ENCODE data around the gene BATF2.
A peak's percentile ranks its signal among the peaks of the same experiment; 100 is the strongest.
"Not testable (repeated sequence)": the region's sequence is repeated elsewhere in the genome, so short reads cannot be mapped to it uniquely, and the experiment has no call there.

Gene BATF2, protein sequence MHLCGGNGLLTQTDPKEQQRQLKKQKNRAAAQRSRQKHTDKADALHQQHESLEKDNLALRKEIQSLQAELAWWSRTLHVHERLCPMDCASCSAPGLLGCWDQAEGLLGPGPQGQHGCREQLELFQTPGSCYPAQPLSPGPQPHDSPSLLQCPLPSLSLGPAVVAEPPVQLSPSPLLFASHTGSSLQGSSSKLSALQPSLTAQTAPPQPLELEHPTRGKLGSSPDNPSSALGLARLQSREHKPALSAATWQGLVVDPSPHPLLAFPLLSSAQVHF

DNA sequence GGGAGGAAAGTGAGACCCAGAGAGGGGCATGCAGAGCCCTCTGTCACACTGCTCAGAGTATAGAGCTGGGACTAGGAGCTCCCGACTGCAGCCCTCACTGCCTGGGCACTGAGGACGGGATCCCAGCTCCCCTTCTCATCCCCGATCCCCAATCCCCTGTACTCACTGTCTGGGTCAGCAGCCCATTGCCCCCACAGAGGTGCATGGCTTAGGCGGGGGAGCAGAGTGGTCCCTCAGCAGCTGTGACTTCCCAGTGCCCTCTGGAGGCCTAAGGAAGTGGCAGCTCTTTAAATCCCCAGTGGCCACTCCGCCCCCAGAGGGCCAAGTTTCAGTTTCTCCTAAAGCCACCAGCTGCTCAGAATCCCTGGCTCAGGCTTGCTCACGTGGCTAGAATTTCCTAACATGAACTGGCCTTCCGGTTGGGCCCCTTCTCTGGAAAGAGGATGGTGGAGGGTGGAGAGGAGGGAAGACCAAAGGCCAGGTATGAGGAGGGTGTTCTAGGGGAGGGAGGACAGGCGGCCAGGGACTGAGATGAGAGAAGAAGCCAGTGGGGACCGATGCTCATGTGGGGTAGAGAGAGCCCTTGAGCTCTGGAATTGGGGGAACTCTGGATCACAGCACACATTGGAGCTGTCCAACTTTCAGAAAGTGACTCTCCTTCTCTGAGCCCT is at the start of gene BATF2:
BATF2 (minus strand) TSS at position 262 of the 671 bp plus-strand sequence; CDS start at position 205, 57 bp downstream.
- DNase-seq, result no peak

GRCh38 chr11:65045728-65046127 is 49.0 kb upstream of the BATF2 start:
- no peak for DNase-seq

- DNase-seq, result no peak
These were observed 48.3 kb upstream of the BATF2 start for GRCh38 chr11:65045061-65045460.

- no peak for DNase-seq
These were observed 47.2 kb upstream of the BATF2 start for GRCh38 chr11:65043881-65044501.

- DNase-seq, result no peak
These were observed 46.1 kb upstream of the BATF2 start for GRCh38 chr11:65042891-65043290.

- DNase-seq, result peak; percentile 84
These were observed 44.3 kb upstream of the BATF2 start, which contains the start of gene SAC3D1 for GRCh38 chr11:65040847-65041622. SAC3D1 (plus strand) TSS chr11:65041210; CDS start chr11:65041293, 83 bp downstream.

DNA sequence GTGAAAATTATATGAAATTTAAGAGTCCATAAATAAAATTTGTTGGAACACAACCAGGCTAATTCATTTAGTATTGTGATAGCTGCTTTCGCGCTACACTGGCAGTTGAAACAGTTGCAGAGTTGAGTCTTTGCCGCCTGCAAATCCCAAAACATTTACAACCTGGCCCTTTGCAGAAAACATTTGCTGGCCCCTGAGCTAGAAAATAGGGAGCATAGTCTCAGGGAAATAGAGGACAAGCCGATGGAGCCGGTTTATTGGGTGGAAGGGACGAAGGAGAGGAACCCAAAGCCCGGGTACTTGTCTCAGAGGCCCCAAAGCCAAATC is 43.7 kb upstream of the BATF2 start:
- DNase-seq, result no peak

GRCh38 chr11:65036931-65037330 is 40.2 kb upstream of the BATF2 start:
- DNase-seq, result no peak

GRCh38 chr11:65035579-65035978 is 38.8 kb upstream of the BATF2 start:
- DNase-seq, result no peak

- DNase-seq, result no peak
These were observed 37.7 kb upstream of the BATF2 start for GRCh38 chr11:65034423-65034822.

DNA sequence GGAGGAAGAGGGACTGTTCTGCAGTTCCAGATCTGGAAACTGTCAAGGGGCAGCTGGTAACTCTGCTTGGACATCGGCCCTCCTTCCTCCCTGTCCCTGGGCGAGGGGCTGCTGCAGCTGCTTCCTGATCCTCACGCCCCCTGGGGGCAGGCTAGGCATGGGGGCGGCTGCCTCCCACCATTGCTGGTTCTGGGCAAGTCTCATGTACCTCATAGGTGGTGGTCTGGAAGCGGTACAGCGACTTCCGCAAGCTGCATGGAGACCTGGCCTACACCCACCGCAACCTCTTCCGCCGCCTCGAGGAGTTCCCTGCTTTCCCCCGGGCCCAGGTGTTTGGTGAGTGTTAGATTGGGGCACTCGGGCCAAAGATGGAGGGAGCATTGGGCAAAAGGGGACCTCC is 35.4 kb upstream of the BATF2 start:
- DNase-seq, result no peak

DNA sequence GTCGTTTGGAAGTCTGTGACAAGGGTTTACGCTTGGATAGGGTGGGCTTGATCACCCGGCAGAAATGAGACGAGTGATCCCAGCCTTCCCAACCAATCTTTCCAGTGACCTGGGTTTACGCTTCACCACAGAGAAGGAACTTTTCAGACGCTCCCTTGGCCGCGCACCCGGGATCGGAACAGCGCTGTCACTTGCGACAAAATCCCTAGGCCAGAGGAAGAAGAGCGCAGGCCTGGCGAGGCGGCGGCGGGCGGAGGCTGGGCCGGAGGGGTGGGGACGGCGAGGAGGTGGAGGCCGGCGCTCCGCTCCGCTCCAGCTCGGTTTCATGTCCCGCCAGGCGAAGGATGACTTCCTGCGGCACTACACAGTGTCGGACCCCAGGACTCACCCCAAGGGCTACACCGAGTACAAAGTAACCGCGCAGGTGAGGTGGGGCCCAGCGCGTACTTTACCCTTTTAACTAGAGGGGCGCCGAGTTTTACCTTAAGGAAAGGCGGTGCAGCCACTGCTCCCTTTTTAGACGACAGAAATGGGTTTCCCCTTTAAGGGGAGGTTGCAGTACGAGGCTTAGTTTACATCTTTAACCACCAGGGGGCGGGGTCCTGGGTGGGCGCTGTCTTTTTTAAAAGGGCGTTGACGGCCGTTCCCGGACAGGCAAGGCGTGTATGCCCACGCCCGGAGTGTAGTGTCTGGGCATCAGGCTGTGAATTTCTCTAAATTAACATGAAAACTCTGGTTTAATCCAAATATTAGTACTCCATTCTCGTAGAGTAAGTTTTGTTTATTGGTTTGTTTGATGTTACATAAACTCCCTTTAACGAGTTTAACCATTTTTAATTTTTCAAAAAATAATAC is 30.7 kb upstream of the BATF2 start, which contains the start of gene SNX15:
SNX15 (plus strand) TSS at position 227 of the 855 bp plus-strand sequence; CDS start at position 326, 99 bp downstream.
- peak; percentile 92 for DNase-seq

- no peak for DNase-seq
These were observed 30.0 kb upstream of the BATF2 start for GRCh38 chr11:65026810-65027209.

DNA sequence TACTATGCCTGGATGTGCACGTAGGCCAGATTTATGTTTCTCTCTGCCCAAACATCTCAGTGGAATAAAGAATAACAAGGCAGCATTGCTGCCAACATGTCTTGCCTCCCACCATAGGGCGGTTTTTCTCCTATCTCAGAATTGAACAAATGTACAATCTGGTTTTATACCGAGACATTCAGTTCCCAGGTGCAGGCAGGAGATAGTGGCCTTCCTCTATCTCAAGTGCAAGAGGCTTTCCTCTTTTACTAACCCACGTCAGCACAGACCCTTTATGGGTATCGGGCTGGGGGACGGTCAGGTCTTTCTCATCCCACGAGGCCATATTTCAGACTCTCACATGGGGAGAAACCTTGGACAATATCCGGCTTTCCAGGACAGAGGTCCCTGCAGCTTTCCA is 26.7 kb upstream of the BATF2 start:
- DNase-seq, result not testable (repeated sequence)

DNA sequence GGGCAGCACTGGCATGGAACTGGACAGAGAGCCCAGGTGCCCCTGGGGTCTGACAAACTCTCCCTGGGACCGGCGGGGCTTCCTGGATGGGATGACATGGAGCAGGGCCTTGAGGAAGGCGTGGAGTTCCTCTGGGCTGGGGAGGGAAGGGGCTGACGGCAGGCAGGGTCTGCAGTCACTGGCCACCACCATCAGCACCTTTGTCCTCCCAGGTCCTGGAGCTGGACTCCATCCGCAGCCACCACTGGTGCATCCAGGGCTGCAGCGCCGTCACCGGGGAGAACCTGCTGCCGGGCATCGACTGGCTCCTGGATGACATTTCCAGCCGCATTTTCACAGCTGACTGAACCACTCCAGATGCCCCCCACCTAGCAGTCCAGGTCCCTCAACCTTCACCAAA is 24.7 kb upstream of the BATF2 start:
- DNase-seq, result no peak

- DNase-seq, result no peak
These were observed 24.2 kb upstream of the BATF2 start for GRCh38 chr11:65021003-65021402.

DNA sequence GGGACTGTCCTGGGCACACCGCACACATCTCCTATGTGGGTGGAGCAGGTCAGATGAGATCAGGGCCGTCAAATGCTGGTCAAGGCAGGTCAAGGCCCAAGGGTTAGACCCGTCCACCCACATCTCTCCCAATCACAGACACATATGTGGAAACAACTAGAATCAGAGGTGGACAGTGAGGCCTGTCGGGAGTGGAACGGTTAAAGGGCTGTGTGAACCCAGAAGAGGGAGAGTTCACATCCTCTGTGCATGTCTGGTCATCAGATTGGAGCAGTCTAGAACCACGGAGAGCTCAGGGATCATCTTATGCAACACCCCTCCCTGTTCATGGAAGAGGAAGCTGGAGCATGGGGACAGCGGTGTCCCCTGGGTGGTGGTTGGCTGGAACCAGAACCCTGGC is 23.1 kb upstream of the BATF2 start:
- DNase-seq, result no peak

- DNase-seq, result no peak
These were observed 21.2 kb upstream of the BATF2 start for GRCh38 chr11:65017937-65018336.

DNA sequence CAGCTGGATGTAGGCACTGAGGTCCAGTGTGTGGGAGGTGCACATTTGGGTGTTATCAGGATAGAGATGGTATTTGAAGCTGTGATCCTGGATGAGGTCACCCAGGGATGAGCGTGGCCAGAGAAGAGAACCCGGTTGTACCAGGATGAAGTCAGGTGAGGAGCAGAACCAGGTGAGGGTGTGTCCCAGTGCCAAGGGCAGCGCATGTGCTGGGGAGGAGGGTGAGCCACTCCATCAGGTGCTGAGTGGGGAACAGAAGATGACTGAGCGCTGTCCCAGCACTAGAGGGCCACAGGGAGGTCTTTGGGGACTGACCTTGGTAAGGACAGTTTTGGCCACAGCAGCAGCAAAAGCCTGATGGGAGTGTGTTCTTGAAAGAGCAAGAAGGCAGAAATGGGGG is 19.9 kb upstream of the BATF2 start:
- no peak for DNase-seq

DNA sequence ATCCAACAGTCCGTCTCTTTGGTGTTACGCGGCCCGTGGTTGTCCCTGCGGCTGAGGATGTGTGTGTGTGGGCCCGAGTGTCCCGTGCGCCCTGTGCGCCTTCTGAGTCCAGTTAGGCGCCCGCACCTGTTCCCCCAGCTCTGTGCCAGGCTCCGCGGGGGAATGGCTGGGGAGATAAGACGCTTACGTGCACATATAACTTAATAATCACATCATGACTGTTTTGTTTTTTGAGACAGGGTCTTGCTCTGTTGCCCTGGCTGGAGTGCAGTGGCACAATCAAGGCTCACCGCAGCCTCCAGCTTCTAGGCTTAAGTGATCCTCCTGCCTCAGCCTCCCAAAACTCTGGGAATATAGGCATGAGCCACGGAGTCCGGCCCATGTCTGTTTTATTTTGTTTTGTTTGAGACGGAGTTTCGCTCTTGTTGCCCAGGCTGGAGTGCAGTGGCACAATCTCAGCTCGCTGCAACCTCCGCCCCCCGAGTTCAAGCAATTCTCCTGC is 18.0 kb upstream of the BATF2 start:
- DNase-seq, result no peak

- DNase-seq, result peak; percentile 84
These were observed 17.3 kb upstream of the BATF2 start, which contains the start of gene ARL2 for GRCh38 chr11:65013888-65014725. ARL2 (plus strand) TSS chr11:65014160; CDS start chr11:65014208, 48 bp downstream.
